ENCODE measurements around the gene SLC46A2.
A peak's percentile ranks its signal among the peaks of the same experiment; 100 is the strongest.

The SLC46A2 gene

GRCh38 chr9:112849363-112849922, 41.2 kb downstream of the SLC46A2 start:
- Histone ChIP-seq H3K4me1 (ENCODE audit: control insufficient read depth, insufficient read depth, low read length) (peaks cover 19% of the 10 kb centered on the region), H3K27ac (ENCODE audit: insufficient read depth, low read depth, low read length, poor library complexity, severe bottlenecking) (no peak overlapping the region), H3K9me3 (ENCODE audit: control insufficient read depth, low read length) (no peaks in the 10 kb centered on the region), H3K4me3 (ENCODE audit: insufficient read depth, low read depth, low read length) (no peak overlapping the region), H3K27me3 (ENCODE audit: control insufficient read depth, insufficient read depth, low read length, poor library complexity, severe bottlenecking) (no peaks in the 10 kb centered on the region), H3K36me3 (ENCODE audit: control insufficient read depth, insufficient read depth, low read length) (no peaks in the 10 kb centered on the region)
- 92 to 93% methylated on average over 6 of the region's 6 CpGs for WGBS, 2 experiments

- no peaks in the 10 kb centered on the region for H3K36me3 ChIP-seq (ENCODE audit: control insufficient read depth, insufficient read depth, low read length)
- WGBS, 2 experiments: 64 to 71% methylated on average over 13 of the region's 13 CpGs
- H3K9me3 ChIP-seq (ENCODE audit: control insufficient read depth, low read length): no peaks in the 10 kb centered on the region
- peak overlapping the region; percentile 16 for H3K27ac ChIP-seq (ENCODE audit: insufficient read depth, low read depth, low read length, poor library complexity, severe bottlenecking)
- no peaks in the 10 kb centered on the region for H3K27me3 ChIP-seq (ENCODE audit: control insufficient read depth, insufficient read depth, low read length, poor library complexity, severe bottlenecking)
- peaks cover 19% of the 10 kb centered on the region for H3K4me1 ChIP-seq (ENCODE audit: control insufficient read depth, insufficient read depth, low read length)
- no peak overlapping the region for H3K4me3 ChIP-seq (ENCODE audit: insufficient read depth, low read depth, low read length)
These were observed 42.1 kb downstream of the SLC46A2 start for GRCh38 chr9:112848316-112849151.

GRCh38 chr9:112846528-112847488, 43.9 kb downstream of the SLC46A2 start:
- Histone ChIP-seq H3K27ac (ENCODE audit: insufficient read depth, low read depth, low read length, poor library complexity, severe bottlenecking) (no peak overlapping the region), H3K9me3 (ENCODE audit: control insufficient read depth, low read length) (no peaks in the 10 kb centered on the region), H3K4me3 (ENCODE audit: insufficient read depth, low read depth, low read length) (no peak overlapping the region), H3K4me1 (ENCODE audit: control insufficient read depth, insufficient read depth, low read length) (peaks cover 19% of the 10 kb centered on the region), H3K36me3 (ENCODE audit: control insufficient read depth, insufficient read depth, low read length) (no peaks in the 10 kb centered on the region), H3K27me3 (ENCODE audit: control insufficient read depth, insufficient read depth, low read length, poor library complexity, severe bottlenecking) (no peaks in the 10 kb centered on the region)
- 87 to 88% methylated on average over 12 to 13 of the region's 14 CpGs for WGBS, 2 experiments

GRCh38 chr9:112844771-112845542, 45.7 kb downstream of the SLC46A2 start:
- Histone ChIP-seq H3K4me3 (ENCODE audit: insufficient read depth, low read depth, low read length) (no peak overlapping the region), H3K27ac (ENCODE audit: insufficient read depth, low read depth, low read length, poor library complexity, severe bottlenecking) (no peak overlapping the region), H3K36me3 (ENCODE audit: control insufficient read depth, insufficient read depth, low read length) (no peaks in the 10 kb centered on the region), H3K4me1 (ENCODE audit: control insufficient read depth, insufficient read depth, low read length) (peaks cover 19% of the 10 kb centered on the region), H3K27me3 (ENCODE audit: control insufficient read depth, insufficient read depth, low read length, poor library complexity, severe bottlenecking) (no peaks in the 10 kb centered on the region), H3K9me3 (ENCODE audit: control insufficient read depth, low read length) (no peaks in the 10 kb centered on the region)
- WGBS, 2 experiments: 43 to 45% methylated on average over 15 of the region's 15 CpGs

GRCh38 chr9:112842555-112842954, 48.1 kb downstream of the SLC46A2 start:
- Histone ChIP-seq H3K9me3 (ENCODE audit: control insufficient read depth, low read length) (no peaks in the 10 kb centered on the region), H3K27me3 (ENCODE audit: control insufficient read depth, insufficient read depth, low read length, poor library complexity, severe bottlenecking) (no peaks in the 10 kb centered on the region), H3K4me3 (ENCODE audit: insufficient read depth, low read depth, low read length) (no peak overlapping the region), H3K36me3 (ENCODE audit: control insufficient read depth, insufficient read depth, low read length) (peaks cover 6% of the 10 kb centered on the region), H3K4me1 (ENCODE audit: control insufficient read depth, insufficient read depth, low read length) (peaks cover 8% of the 10 kb centered on the region), H3K27ac (ENCODE audit: insufficient read depth, low read depth, low read length, poor library complexity, severe bottlenecking) (no peak overlapping the region)
- 82 to 85% methylated on average over 4 of the region's 4 CpGs for WGBS, 2 experiments

GRCh38 chr9:112841261-112841660, 49.4 kb downstream of the SLC46A2 start:
- Histone ChIP-seq H3K36me3 (ENCODE audit: control insufficient read depth, insufficient read depth, low read length) (peaks cover 9% of the 10 kb centered on the region), H3K27ac (ENCODE audit: insufficient read depth, low read depth, low read length, poor library complexity, severe bottlenecking) (no peak overlapping the region)
- 95% methylated on average over 2 to 3 of the region's 3 CpGs for WGBS, 2 experiments

GRCh38 chr9:112839331-112839730, 51.3 kb downstream of the SLC46A2 start:
- Histone ChIP-seq H3K4me1 (ENCODE audit: control insufficient read depth, insufficient read depth, low read length) (no peaks in the 10 kb centered on the region), H3K27me3 (ENCODE audit: control insufficient read depth, insufficient read depth, low read length, poor library complexity, severe bottlenecking) (no peaks in the 10 kb centered on the region), H3K36me3 (ENCODE audit: control insufficient read depth, insufficient read depth, low read length) (peaks cover 9% of the 10 kb centered on the region), H3K9me3 (ENCODE audit: control insufficient read depth, low read length) (no peaks in the 10 kb centered on the region), H3K27ac (ENCODE audit: insufficient read depth, low read depth, low read length, poor library complexity, severe bottlenecking) (no peak overlapping the region), H3K4me3 (ENCODE audit: insufficient read depth, low read depth, low read length) (no peak overlapping the region)
- WGBS, 2 experiments: 87 to 92% methylated on average over 8 of the region's 8 CpGs

More at GRCh38 chr9:112841261-112841660, 49.4 kb downstream of the SLC46A2 start:
- Histone ChIP-seq H3K4me3 (ENCODE audit: insufficient read depth, low read depth, low read length) (no peak overlapping the region), H3K27me3 (ENCODE audit: control insufficient read depth, insufficient read depth, low read length, poor library complexity, severe bottlenecking) (no peaks in the 10 kb centered on the region), H3K4me1 (ENCODE audit: control insufficient read depth, insufficient read depth, low read length) (peaks cover 4% of the 10 kb centered on the region), H3K9me3 (ENCODE audit: control insufficient read depth, low read length) (no peaks in the 10 kb centered on the region)

GRCh38 chr9:112838342-112838741, 52.3 kb downstream of the SLC46A2 start:
- Histone ChIP-seq H3K27me3 (ENCODE audit: control insufficient read depth, insufficient read depth, low read length, poor library complexity, severe bottlenecking) (no peaks in the 10 kb centered on the region), H3K9me3 (ENCODE audit: control insufficient read depth, low read length) (no peaks in the 10 kb centered on the region), H3K4me1 (ENCODE audit: control insufficient read depth, insufficient read depth, low read length) (no peaks in the 10 kb centered on the region), H3K36me3 (ENCODE audit: control insufficient read depth, insufficient read depth, low read length) (peaks cover 9% of the 10 kb centered on the region), H3K27ac (ENCODE audit: insufficient read depth, low read depth, low read length, poor library complexity, severe bottlenecking) (no peak overlapping the region), H3K4me3 (ENCODE audit: insufficient read depth, low read depth, low read length) (no peak overlapping the region)
- 68 to 69% methylated on average over 2 of the region's 2 CpGs for WGBS, 2 experiments

- 81 to 82% methylated on average over 3 of the region's 3 CpGs for WGBS, 2 experiments
- Histone ChIP-seq H3K4me1 (ENCODE audit: control insufficient read depth, insufficient read depth, low read length) (no peaks in the 10 kb centered on the region), H3K27ac (ENCODE audit: insufficient read depth, low read depth, low read length, poor library complexity, severe bottlenecking) (no peak overlapping the region)
These were observed 54.3 kb downstream of the SLC46A2 start for GRCh38 chr9:112836394-112836793.

More at GRCh38 chr9:112836394-112836793, 54.3 kb downstream of the SLC46A2 start:
- H3K36me3 ChIP-seq (ENCODE audit: control insufficient read depth, insufficient read depth, low read length): peaks cover 9% of the 10 kb centered on the region
- no peaks in the 10 kb centered on the region for H3K9me3 ChIP-seq (ENCODE audit: control insufficient read depth, low read length)
- H3K4me3 ChIP-seq (ENCODE audit: insufficient read depth, low read depth, low read length): no peak overlapping the region
- H3K27me3 ChIP-seq (ENCODE audit: control insufficient read depth, insufficient read depth, low read length, poor library complexity, severe bottlenecking): no peaks in the 10 kb centered on the region
